ENCODE results near the gene PRAMEF33. TPM values are rescaled to one million over a fixed set of nuclear protein-coding genes. Genes with fewer than 3 reads are reported as not detected.
"Not testable (repeated sequence)": the region's sequence is repeated elsewhere in the genome, so short reads cannot be mapped to it uniquely, and the experiment has no call there.

The PRAMEF33 gene, protein sequence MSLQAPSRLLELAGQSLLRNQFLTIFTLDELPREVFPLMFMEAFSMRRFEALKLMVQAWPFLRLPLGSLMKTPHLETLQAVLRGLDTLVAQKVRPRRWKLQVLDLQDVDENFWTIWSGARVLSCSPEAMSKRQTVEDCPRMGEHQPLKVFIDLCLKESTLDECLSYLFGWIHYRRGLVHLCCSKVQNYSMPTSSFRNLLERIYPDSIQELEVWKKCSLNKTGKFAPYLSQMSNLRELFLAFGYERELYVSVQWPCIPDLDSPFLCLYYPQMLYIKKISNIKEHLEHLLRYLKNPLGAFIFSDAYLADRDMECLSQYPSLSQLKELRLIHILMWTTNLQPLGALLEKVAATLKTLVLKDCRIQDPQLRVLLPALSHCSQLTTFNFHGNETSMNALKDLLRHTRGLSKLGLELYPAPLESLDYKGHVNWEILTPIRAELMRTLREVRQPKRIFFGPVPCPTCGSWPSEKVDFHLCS
- not detected for total RNA-seq

DNA sequence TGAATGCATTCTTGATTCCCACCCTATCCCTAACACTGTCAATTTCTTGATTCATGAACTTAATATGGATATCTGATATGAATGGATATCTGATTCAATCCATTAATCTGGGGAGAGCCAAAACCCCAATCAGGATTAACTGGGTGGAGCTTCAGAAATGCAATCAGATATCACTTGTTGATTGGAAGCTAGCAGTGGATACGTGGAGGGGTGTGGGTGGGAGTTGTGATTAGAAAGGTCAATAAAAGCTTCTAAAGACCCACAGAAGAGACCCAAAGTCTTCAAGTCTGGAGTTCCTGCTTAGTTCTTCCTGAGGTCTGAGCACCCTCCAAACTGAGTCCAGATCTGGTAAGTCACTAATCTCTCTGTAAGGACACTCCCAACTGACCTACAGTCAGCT is at the start of gene PRAMEF33:
Gene PRAMEF33, plus strand, starts transcription at position 301 of the 400 bp plus-strand sequence. CDS start 2,416 bp downstream, outside the sequence.
- ATAC-seq (ENCODE audit: insufficient number of reproducible peaks, low FRiP score, low read depth); H3K4me1 ChIP-seq (ENCODE audit: control insufficient read depth in 1 of 2, low read depth in 2 of 2); H3K4me3 ChIP-seq; DNase-seq (ENCODE audit: low spot score); H3K36me3 ChIP-seq; H3K27ac ChIP-seq; H3K27me3 ChIP-seq (replicated peaks; ENCODE audit: insufficient read depth); H3K9me3 ChIP-seq: not testable (repeated sequence)

- not testable (repeated sequence) for ATAC-seq (ENCODE audit: insufficient number of reproducible peaks, low FRiP score, low read depth)
Observed at GRCh38 chr1:13253898-13254297, 49.4 kb upstream of the PRAMEF33 start, which contains the start of gene PRAMEF5. Gene PRAMEF5 (plus strand): TSS chr1:13254198. CDS start chr1:13259269, 5,071 bp downstream.

DNA sequence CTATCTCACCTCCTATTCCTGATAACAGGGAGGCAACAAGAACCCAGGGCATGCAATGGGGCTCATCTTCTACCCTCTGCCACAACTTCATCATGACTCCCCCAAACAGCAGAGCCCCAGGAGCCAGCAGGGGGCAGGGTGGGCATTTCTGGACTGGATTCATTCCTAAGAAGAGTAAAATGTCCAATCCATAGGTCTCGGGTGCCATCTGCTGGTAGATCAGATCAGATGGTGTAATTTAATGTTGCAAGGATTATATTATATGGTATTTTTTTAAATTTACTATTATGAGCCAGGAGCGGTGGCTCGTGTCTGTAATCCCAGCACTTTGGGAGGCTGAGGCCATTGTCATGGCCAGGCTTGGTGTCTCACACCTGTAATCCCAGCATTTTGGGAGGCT is 38.2 kb upstream of the PRAMEF33 start:
- not testable (repeated sequence) for ATAC-seq (ENCODE audit: insufficient number of reproducible peaks, low FRiP score, low read depth); DNase-seq (ENCODE audit: low spot score); H3K36me3 ChIP-seq; H3K9me3 ChIP-seq; H3K27me3 ChIP-seq (replicated peaks; ENCODE audit: insufficient read depth); H3K27ac ChIP-seq; H3K4me1 ChIP-seq (ENCODE audit: control insufficient read depth in 1 of 2, low read depth in 2 of 2); H3K4me3 ChIP-seq

More at GRCh38 chr1:13253898-13254297, 49.4 kb upstream of the PRAMEF33 start, which contains the start of gene PRAMEF5:
- not testable (repeated sequence) for H3K36me3 ChIP-seq; H3K4me1 ChIP-seq (ENCODE audit: control insufficient read depth in 1 of 2, low read depth in 2 of 2); H3K9me3 ChIP-seq; H3K27ac ChIP-seq; H3K4me3 ChIP-seq; H3K27me3 ChIP-seq (replicated peaks; ENCODE audit: insufficient read depth); DNase-seq (ENCODE audit: low spot score)

DNA sequence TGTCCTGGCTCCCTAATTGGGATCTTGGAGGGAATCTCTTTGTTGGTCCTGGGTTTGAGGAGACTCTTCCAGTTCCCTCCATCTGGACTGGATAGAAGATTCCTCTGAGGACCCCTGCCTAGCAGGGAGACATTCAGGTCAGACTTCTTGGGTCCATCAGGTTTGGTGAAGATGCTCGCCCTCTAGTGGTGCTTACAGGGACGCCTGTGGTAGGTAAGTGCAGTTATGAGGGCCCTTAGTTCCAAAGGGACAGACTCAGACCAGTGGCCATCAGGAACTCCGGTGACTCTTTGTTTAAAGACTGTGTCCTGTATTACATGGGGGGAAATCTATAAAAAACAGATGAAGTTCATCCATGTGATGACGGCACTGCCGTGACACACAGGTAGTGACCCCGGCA is 26.3 kb upstream of the PRAMEF33 start:
- H3K27ac ChIP-seq; DNase-seq (ENCODE audit: low spot score); H3K27me3 ChIP-seq (replicated peaks; ENCODE audit: insufficient read depth); H3K4me1 ChIP-seq (ENCODE audit: control insufficient read depth in 1 of 2, low read depth in 2 of 2); H3K4me3 ChIP-seq; ATAC-seq (ENCODE audit: insufficient number of reproducible peaks, low FRiP score, low read depth); H3K9me3 ChIP-seq; H3K36me3 ChIP-seq: not testable (repeated sequence)

- not testable (repeated sequence) for H3K4me3 ChIP-seq; DNase-seq (ENCODE audit: low spot score); H3K27ac ChIP-seq; H3K27me3 ChIP-seq (replicated peaks; ENCODE audit: insufficient read depth); H3K4me1 ChIP-seq (ENCODE audit: control insufficient read depth in 1 of 2, low read depth in 2 of 2); H3K9me3 ChIP-seq; H3K36me3 ChIP-seq; ATAC-seq (ENCODE audit: insufficient number of reproducible peaks, low FRiP score, low read depth)
Observed at GRCh38 chr1:13279617-13280016, 23.7 kb upstream of the PRAMEF33 start.

- not testable (repeated sequence) for ATAC-seq (ENCODE audit: insufficient number of reproducible peaks, low FRiP score, low read depth); H3K4me3 ChIP-seq; H3K36me3 ChIP-seq; H3K27ac ChIP-seq; H3K4me1 ChIP-seq (ENCODE audit: control insufficient read depth in 1 of 2, low read depth in 2 of 2); H3K27me3 ChIP-seq (replicated peaks; ENCODE audit: insufficient read depth); DNase-seq (ENCODE audit: low spot score); H3K9me3 ChIP-seq
Observed at GRCh38 chr1:13285037-13285436, 18.3 kb upstream of the PRAMEF33 start, which contains the start of gene PRAMEF8. Gene PRAMEF8 (minus strand): TSS chr1:13285137. CDS start chr1:13284091, 1,046 bp downstream.

DNA sequence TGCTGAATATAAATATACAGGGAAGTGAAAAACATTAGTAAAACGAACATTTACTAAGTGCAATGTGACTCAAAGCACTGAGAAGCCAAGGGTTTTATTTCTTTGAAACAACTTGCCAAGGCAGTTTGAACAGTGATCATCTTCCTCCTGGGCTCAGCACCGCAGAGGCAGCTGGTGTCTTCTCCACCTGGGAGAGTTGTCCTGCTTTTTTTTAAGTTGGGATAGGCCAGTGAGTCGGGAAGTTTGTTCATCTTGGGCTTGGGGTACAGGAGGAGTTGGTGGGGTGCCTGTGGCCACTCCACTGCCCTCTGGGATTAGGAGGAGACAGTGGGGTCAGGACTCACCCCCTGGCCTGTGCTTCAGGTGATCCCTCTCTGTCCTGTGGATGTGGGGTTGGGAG is 14.3 kb upstream of the PRAMEF33 start:
- H3K27ac ChIP-seq; H3K27me3 ChIP-seq (replicated peaks; ENCODE audit: insufficient read depth); H3K4me3 ChIP-seq; ATAC-seq (ENCODE audit: insufficient number of reproducible peaks, low FRiP score, low read depth); H3K4me1 ChIP-seq (ENCODE audit: control insufficient read depth in 1 of 2, low read depth in 2 of 2); H3K9me3 ChIP-seq; DNase-seq (ENCODE audit: low spot score); H3K36me3 ChIP-seq: not testable (repeated sequence)

DNA sequence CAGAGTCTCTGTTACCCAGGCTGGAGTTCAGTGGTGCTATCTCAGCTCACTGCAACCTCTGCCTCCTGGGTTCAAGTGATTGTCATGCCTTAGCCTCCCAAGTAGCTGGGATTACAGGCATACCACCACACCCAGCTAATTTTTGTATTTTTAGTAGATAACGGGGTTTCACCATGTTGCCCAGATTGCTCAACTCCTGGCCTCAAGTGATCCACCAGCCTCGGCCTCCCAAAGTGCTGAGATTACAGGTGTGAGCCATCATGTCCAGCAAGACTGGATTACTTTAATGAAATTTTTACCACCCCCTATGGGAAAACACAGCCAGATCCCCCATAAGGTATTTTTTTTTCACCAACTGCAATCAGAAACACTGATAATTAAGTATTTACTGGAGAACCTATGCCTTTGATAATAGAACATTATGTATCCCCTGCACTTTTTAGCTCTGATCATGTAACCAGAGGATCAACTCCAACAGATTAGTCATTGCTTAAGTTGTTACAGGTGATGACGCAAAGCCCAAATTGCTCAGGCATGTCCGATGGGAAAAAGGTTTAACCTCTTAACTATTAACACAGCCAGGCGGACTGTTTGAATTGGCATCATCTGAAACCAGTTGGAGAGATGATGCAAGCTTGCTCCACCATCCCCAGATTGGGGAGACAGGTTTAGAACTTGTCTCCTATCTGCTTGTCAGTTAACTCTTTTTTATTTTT is 6.0 kb upstream of the PRAMEF33 start:
- not testable (repeated sequence) for H3K27ac ChIP-seq; DNase-seq (ENCODE audit: low spot score); H3K36me3 ChIP-seq; H3K4me1 ChIP-seq (ENCODE audit: control insufficient read depth in 1 of 2, low read depth in 2 of 2); ATAC-seq (ENCODE audit: insufficient number of reproducible peaks, low FRiP score, low read depth); H3K27me3 ChIP-seq (replicated peaks; ENCODE audit: insufficient read depth); H3K4me3 ChIP-seq; H3K9me3 ChIP-seq

DNA sequence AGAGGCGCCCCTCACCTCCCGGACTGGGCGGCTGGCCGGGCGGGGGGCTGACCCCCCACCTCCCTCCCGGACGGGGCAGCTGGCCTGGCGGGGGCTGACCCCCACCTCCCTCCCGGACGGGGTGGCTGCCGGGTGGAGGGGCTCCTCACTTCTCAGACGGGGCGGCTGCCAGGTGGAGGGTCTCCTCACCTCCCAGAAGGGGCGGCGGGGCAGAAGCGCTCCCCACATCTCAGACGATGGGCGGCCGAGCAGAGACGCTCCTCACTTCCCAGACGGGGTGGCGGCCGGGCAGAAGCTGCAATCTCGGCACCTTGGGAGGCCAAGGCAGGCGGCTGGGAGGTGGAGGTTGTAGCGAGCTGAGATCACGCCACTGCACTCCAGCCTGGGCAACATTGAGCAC is 4.6 kb upstream of the PRAMEF33 start:
- not testable (repeated sequence) for H3K4me3 ChIP-seq; H3K27me3 ChIP-seq (replicated peaks; ENCODE audit: insufficient read depth); H3K27ac ChIP-seq; ATAC-seq (ENCODE audit: insufficient number of reproducible peaks, low FRiP score, low read depth); H3K36me3 ChIP-seq; H3K9me3 ChIP-seq; H3K4me1 ChIP-seq (ENCODE audit: control insufficient read depth in 1 of 2, low read depth in 2 of 2); DNase-seq (ENCODE audit: low spot score)

GRCh38 chr1:13302197-13302596 is 1.1 kb upstream of the PRAMEF33 start:
- H3K27ac ChIP-seq; H3K4me1 ChIP-seq (ENCODE audit: control insufficient read depth in 1 of 2, low read depth in 2 of 2); ATAC-seq (ENCODE audit: insufficient number of reproducible peaks, low FRiP score, low read depth); H3K9me3 ChIP-seq; H3K27me3 ChIP-seq (replicated peaks; ENCODE audit: insufficient read depth); H3K36me3 ChIP-seq; DNase-seq (ENCODE audit: low spot score); H3K4me3 ChIP-seq: not testable (repeated sequence)

DNA sequence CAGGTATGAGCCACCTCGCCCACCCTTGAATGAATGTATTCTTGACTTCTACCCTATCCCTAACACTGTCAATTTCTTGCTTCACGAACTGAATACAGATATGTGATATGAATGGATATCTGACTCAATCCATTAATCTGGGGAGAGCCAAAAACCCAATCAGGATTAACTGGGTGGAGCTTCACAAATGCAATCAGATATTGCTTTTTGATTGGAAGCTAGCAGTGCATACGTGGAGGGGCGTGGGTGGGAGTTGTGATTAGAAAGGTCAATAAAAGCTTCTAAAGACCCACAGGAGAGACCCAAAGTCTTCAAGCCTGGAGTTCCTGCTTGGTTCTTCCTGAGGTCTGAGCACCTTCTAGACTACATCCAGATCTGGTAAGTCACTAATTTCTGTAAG is 11.9 kb downstream of the PRAMEF33 start, which contains the start of gene PRAMEF15:
Gene PRAMEF15, plus strand, starts transcription at position 301 of the 400 bp plus-strand sequence. CDS start 2,827 bp downstream, outside the sequence.
- H3K27me3 ChIP-seq (replicated peaks; ENCODE audit: insufficient read depth); H3K36me3 ChIP-seq; ATAC-seq (ENCODE audit: insufficient number of reproducible peaks, low FRiP score, low read depth); H3K9me3 ChIP-seq; H3K4me1 ChIP-seq (ENCODE audit: control insufficient read depth in 1 of 2, low read depth in 2 of 2); H3K27ac ChIP-seq; DNase-seq (ENCODE audit: low spot score); H3K4me3 ChIP-seq: not testable (repeated sequence)

GRCh38 chr1:13342496-13342895 is 39.2 kb downstream of the PRAMEF33 start:
- not testable (repeated sequence) for H3K4me1 ChIP-seq (ENCODE audit: control insufficient read depth in 1 of 2, low read depth in 2 of 2); ATAC-seq (ENCODE audit: insufficient number of reproducible peaks, low FRiP score, low read depth)

More at GRCh38 chr1:13342496-13342895, 39.2 kb downstream of the PRAMEF33 start:
- H3K27me3 ChIP-seq (replicated peaks; ENCODE audit: insufficient read depth); H3K4me3 ChIP-seq; DNase-seq (ENCODE audit: low spot score); H3K27ac ChIP-seq; H3K9me3 ChIP-seq; H3K36me3 ChIP-seq: not testable (repeated sequence)
